KBM-7 (cell line): ENCODE results near the gene KIF19.
A peak's percentile ranks its signal among the peaks of the same experiment; 100 is the strongest.
"Not testable (repeated sequence)": the region's sequence is repeated elsewhere in the genome, so short reads cannot be mapped to it uniquely, and the experiment has no call there.

Experiments used
- DNase-seq: peaks from one replicate; pipeline ENCODE4 v3.0.0-alpha.2; 2015
- in situ Hi-C: fragments of 300-500 bp; cut with MboI; formaldehyde crosslinking; loops from 2 replicates; pipeline ENCODE4 v1.14.3; 2020; ENCODE audit warnings: low sequenced_read_pairs, low pct_unique_long_range_greater_than_20kb, mixed read lengths

KIF19 gene

GRCh38 chr17:74325743-74326379 lies at the start of gene KIF19:
Gene KIF19 (plus strand): TSS chr17:74326226. CDS start chr17:74326350, 124 bp downstream.
- no peak for DNase-seq
- in situ Hi-C loops = no loop called here

- in situ Hi-C loops = loop anchor here (10.0 kb wide), 1 partner anchor 52 kb away; no protein-coding TSS in a partner anchor
- DNase-seq = peak; percentile 24
These were observed 49.5 kb upstream of the KIF19 start for GRCh38 chr17:74276541-74277009.

GRCh38 chr17:74277935-74278334 lies 48.1 kb upstream of the KIF19 start:
- in situ Hi-C loops = loop anchor here (10.0 kb wide), 1 partner anchor 53 kb away; no protein-coding TSS in a partner anchor
- DNase-seq = no peak

GRCh38 chr17:74279617-74280016 lies 46.4 kb upstream of the KIF19 start:
- in situ Hi-C loops = loop anchor here (10.0 kb wide), 1 partner anchor 55 kb away; no protein-coding TSS in a partner anchor
- DNase-seq = not testable (repeated sequence)

- DNase-seq = no peak
- in situ Hi-C loops = no loop called here
These were observed 45.9 kb upstream of the KIF19 start for GRCh38 chr17:74280093-74280513.

- in situ Hi-C loops = no loop called here
- DNase-seq = no peak
These were observed 44.2 kb upstream of the KIF19 start for GRCh38 chr17:74281799-74282198.

GRCh38 chr17:74282274-74282586 lies 43.8 kb upstream of the KIF19 start:
- in situ Hi-C loops = not testable (repeated sequence)

GRCh38 chr17:74282587-74283370 lies 43.2 kb upstream of the KIF19 start:
- in situ Hi-C loops = no loop called here
- DNase-seq = peak; percentile 41

More at GRCh38 chr17:74282274-74282586, 43.8 kb upstream of the KIF19 start:
- DNase-seq = not testable (repeated sequence)

- DNase-seq = no peak
- in situ Hi-C loops = no loop called here
These were observed 42.7 kb upstream of the KIF19 start for GRCh38 chr17:74283371-74283673.

- in situ Hi-C loops = no loop called here
- DNase-seq = no peak
These were observed 38.9 kb upstream of the KIF19 start for GRCh38 chr17:74287031-74287602.

GRCh38 chr17:74288785-74289184 lies 37.2 kb upstream of the KIF19 start:
- in situ Hi-C loops = no loop called here
- no peak for DNase-seq

- DNase-seq = no peak
- in situ Hi-C loops = no loop called here
These were observed 36.3 kb upstream of the KIF19 start for GRCh38 chr17:74289688-74290087.

GRCh38 chr17:74290340-74290739 lies 35.7 kb upstream of the KIF19 start:
- in situ Hi-C loops = no loop called here
- DNase-seq = no peak

GRCh38 chr17:74292495-74292894 lies 33.5 kb upstream of the KIF19 start:
- in situ Hi-C loops = no loop called here
- no peak for DNase-seq

GRCh38 chr17:74295625-74296547 lies 30.1 kb upstream of the KIF19 start:
- no peak for DNase-seq
- in situ Hi-C loops = no loop called here

- in situ Hi-C loops = no loop called here
- DNase-seq = peak; percentile 62
These were observed 29.5 kb upstream of the KIF19 start for GRCh38 chr17:74296548-74296936.

GRCh38 chr17:74297941-74298340 lies 28.1 kb upstream of the KIF19 start:
- in situ Hi-C loops = no loop called here
- no peak for DNase-seq

GRCh38 chr17:74298778-74299177 lies 27.2 kb upstream of the KIF19 start:
- in situ Hi-C loops = no loop called here

More at GRCh38 chr17:74298778-74299177, 27.2 kb upstream of the KIF19 start:
- no peak for DNase-seq
